GM12874 (cell line): ENCODE results near the gene TPST2.

ENCODE experiments used
- TF ChIP-seq, protein P1 (sequence below): IDR thresholded peaks from 2 replicates; pipeline ENCODE4 v1.5.1; 2011; ENCODE audit warnings: low read depth, mild to moderate bottlenecking, control low read depth, low read length, moderate library complexity; ENCODE audit not compliant: insufficient read depth

Gene TPST2

DNA sequence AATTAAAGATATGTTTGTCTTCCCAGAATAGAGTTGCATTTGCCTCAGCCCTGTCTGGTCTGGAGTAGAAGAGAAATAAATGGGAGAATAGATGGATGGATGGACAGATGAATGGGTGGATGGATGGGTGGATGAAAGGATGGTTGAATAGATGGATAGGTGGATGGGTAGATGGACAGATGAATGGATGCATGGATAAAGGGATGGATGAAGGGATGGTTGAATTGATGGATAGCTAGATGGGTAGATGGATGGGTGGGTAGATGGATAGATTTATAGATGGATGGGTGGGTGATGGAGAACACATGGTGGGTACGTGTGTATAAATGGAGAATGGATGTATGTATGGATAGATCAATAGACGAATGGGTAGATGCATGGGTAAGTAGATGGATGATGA, 19.4 kb upstream of the TPST2 start:
- TF ChIP-seq, protein P1, sequence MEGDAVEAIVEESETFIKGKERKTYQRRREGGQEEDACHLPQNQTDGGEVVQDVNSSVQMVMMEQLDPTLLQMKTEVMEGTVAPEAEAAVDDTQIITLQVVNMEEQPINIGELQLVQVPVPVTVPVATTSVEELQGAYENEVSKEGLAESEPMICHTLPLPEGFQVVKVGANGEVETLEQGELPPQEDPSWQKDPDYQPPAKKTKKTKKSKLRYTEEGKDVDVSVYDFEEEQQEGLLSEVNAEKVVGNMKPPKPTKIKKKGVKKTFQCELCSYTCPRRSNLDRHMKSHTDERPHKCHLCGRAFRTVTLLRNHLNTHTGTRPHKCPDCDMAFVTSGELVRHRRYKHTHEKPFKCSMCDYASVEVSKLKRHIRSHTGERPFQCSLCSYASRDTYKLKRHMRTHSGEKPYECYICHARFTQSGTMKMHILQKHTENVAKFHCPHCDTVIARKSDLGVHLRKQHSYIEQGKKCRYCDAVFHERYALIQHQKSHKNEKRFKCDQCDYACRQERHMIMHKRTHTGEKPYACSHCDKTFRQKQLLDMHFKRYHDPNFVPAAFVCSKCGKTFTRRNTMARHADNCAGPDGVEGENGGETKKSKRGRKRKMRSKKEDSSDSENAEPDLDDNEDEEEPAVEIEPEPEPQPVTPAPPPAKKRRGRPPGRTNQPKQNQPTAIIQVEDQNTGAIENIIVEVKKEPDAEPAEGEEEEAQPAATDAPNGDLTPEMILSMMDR = no peak

DNA sequence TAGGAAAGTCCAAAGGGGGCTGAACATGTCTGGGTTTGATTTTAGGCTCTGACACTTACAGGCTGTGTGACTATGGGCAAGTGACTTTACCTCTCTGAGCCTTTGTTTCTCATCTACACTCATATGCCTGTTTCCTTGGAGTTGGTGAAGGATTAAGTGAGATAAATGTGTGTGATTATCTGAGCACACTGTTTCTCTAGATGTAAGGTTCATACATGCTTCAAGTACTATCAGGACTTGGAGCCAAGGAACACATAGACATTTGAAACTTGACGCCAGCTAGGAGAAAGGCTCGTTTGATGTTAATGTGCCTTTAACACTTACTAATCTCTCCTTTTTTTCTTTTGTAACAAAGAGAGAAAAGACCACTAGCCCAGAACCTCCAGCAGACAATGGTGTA, 18.2 kb upstream of the TPST2 start:
- TF ChIP-seq, protein P1 = no peak

DNA sequence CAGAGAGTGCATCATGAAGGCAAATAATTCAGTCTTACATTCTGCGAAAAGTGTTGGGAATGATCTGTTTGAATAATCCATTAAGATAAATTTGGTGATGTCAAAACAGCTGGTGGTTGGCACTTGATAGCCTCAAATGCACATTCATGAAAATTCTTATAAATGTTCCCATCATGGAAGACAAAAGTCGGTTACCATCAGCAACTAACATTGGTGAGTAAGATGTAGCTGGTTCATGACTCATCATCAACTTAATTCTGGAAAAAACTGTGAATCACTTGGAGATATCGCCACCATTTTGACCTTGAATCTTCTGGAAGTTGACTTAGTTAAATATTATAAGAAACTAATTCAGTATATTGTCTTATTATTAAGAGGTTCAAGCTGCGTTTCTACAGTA, 16.7 kb upstream of the TPST2 start:
- TF ChIP-seq, protein P1 = no peak

DNA sequence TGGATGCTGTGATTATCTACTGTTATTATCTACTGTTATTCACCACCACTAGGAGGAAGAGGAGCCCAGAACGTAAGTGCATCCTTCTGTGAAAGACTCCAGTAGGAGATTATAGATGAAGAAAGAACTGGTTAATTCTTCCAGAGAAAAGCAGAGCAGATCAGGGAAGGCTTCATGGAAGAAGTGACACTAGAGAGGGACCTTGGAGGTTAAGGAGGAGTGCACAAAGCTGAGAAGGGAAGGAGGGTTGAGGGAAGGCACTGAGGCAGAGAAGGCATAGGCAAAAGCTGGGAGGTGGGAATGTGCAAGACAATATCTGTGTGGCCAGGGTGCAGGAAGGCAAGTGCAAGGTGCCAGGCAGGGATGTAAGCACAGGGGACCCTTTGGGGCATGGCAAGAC, 14.4 kb upstream of the TPST2 start:
- TF ChIP-seq, protein P1 = no peak

DNA sequence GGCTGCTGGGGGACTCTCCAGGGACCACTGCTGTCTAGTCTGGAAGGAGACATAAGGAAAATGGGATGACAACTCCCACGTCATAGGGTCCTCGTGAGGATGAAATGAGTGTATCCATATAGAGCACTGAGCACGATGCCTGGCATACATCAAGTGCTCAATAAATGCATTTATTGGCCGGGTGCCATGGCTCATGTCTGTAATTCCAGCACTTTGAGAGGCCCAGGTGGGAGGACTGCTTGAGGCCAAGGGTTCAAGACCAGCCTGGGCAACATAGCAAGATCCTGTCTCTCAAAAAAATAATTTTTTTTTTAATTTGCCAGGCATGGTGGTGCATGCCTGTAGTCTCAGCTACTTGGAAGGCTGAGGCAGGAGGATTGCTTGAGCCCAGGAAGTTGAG, 12.2 kb upstream of the TPST2 start:
- TF ChIP-seq, protein P1 = no peak

DNA sequence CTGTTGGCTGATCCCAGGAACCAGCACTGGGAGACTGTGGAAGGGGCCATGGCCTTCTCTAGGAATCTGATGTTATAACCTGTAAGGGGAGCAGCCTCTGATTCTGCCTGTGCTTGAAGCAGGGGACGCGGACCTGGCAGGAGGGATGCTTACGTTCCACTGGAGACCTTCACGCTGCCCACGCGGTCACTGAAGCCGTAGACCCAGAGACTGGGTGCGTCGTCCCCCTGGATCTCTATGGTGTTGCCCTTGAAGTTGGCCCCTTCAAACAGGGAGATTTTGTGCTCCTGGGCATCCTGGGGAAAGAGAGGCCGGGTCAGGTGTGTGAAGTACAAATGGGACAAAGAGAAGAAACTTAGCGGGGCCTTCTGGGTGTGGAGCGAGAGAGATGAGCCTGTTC, 11.8 kb upstream of the TPST2 start:
- TF ChIP-seq, protein P1 = no peak

DNA sequence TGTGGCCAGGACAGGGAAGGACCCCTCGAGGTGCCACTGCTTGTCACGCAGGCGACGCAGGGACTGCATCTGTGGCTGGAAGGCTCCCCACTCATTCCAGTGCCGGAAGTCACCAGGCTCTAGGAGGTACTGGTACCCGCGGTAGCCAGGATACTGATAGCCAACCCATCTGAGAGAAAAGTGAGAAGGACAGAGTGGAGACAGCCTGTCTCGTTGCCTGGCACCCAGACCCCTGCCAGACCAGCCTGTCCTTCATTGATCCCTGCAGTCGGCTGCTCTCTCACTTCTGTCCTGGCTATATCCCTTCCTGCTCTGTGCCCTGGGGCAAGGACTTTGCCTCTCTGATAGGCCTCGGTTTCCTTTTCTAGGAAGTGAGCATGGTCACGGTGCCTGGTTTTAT, 9.6 kb upstream of the TPST2 start:
- TF ChIP-seq, protein P1 = no peak

DNA sequence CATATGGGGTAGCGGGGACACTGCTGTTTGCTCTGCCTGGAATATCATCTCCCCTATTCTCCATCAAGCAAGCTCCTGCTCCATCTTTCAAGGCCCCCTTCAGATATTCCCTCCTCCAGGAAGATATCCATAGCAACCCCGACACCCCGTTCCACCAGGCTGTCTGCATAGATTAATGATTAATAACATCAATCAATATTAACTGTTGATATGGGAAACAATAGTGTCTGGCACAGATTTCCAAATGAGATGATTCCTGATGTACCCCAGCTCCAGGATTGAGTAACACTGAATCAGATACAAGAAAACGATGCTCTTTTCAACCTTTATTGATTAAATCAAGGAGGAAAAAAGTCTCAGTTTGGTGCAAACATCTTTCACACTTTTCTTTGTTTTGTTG, 7.5 kb upstream of the TPST2 start:
- TF ChIP-seq, protein P1 = no peak
